SK-N-SH (cell line): ENCODE measurements around the gene TAPBP.
"Not testable (repeated sequence)": the region's sequence is repeated elsewhere in the genome, so short reads cannot be mapped to it uniquely, and the experiment has no call there.

Experiments
- CTCF ChIP-seq: fragments of 200-600 bp; sonication (generic); IDR thresholded peaks from 2 replicates; pipeline ENCODE4 v1.6.1; 2017; ENCODE audit warnings: antibody characterized with exemption, mild to moderate bottlenecking, moderate library complexity
- ELF1 ChIP-seq: IDR thresholded peaks from 2 replicates; pipeline ENCODE4 v1.4.0; 2012
- FOXM1 ChIP-seq: IDR thresholded peaks from 2 replicates; pipeline ENCODE4 v1.4.0; 2012; ENCODE audit warnings: low read depth, mild to moderate bottlenecking
- POLR2AphosphoS5 ChIP-seq: IDR thresholded peaks from 2 replicates; pipeline ENCODE4 v1.6.1; 2012; ENCODE audit warnings: low read depth, low read length
- RFX5 ChIP-seq: IDR thresholded peaks from 2 replicates; pipeline ENCODE4 v1.6.1; 2012; ENCODE audit warnings: mild to moderate bottlenecking, improper control_type of control experiment, low read length

DNA sequence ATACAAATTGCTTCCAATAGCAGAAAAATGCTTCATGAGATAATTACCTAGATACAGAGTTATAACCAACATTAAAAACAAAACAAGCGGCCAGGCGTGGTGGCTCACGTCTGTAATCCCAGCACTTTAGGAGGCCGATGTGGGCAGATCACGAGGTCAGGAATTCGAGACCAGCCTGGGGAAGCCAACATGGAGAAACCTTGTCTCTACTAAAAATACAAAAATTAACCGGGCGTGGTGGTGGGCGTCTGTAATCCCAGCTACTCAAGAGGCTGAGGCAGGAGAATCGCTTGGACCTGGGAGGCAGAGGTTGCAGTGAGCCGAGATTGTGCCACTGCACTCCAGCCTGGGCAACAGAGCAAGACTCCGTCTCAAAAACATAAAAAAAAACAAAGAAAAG, 49.6 kb upstream of the TAPBP start:
- TF ChIP-seq ELF1, RFX5, CTCF, FOXM1, POLR2AphosphoS5: not testable (repeated sequence)
